Tibial nerve (tissue), 4 donors: ENCODE data around the gene USP7.

Experiments used
- EP300 ChIP-seq, 2 donors: sonication (generic); formaldehyde crosslinking; IDR thresholded peaks; one replicate each; pipeline ENCODE4 v1.6.1; 2017; ENCODE audit warnings: antibody characterized with exemption in 2 of 2, mild to moderate bottlenecking in 1 of 2
- POLR2A ChIP-seq, 2 donors: fragments of 450-650 bp; IDR thresholded peaks; one replicate each; pipeline ENCODE4 v1.6.1; 2017; ENCODE audit warnings: antibody characterized with exemption in 2 of 2, mild to moderate bottlenecking in 2 of 2, moderate library complexity in 2 of 2
- TF ChIP-seq, protein P1 (sequence below), 5 experiments: fragments of 200-600 bp in 3 of 5; fragments of 450-650 bp in 2 of 5; sonication (generic) in 3 of 5; IDR thresholded peaks; one replicate each; pipeline ENCODE4 v1.5.1; 2016 to 2019; ENCODE audit warnings: antibody characterized with exemption in 5 of 5, mild to moderate bottlenecking in 3 of 5, moderate library complexity in 2 of 5

DNA sequence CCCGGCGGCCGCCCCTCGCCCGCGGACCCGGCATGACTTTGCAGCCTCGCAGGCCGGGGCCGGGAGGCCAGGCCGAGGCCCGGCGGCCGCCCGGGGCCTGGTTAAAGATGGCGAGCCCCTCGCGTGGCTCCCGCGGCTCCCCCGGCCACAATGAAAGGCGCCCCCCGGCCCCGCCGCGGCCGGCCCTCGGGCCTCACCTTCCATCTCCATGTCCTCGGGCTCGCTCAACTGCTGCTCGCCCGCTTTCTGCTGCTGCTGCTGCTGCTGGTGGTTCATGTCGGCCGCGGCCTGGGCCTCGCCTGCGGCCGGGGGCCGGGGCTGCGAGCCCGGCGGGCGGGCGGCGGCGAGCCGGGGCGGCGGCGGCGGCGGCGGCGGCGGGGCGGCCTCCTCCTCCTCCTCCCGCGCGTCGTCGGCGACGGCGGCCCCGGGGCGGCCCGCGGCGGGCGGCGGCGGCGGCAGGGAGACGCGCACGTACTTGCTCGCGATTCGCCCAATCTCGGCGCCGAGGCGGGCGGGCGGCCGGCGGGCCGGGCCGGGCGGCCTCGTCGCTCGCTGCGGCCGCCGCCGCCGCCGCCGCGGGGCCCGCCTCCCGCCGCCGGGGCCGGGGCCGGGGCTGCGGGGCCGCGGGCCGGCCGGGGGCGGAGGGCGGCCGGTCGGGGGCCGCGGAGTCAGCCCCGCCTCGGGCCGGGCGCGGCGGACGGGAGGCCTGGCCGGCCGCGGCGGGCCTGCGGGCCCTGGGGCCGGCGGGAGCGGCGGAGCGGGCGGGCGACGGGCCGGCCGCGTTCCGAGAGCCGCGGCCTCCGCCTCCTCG, 491 bp downstream of the USP7 start:
- TF ChIP-seq, protein P1, sequence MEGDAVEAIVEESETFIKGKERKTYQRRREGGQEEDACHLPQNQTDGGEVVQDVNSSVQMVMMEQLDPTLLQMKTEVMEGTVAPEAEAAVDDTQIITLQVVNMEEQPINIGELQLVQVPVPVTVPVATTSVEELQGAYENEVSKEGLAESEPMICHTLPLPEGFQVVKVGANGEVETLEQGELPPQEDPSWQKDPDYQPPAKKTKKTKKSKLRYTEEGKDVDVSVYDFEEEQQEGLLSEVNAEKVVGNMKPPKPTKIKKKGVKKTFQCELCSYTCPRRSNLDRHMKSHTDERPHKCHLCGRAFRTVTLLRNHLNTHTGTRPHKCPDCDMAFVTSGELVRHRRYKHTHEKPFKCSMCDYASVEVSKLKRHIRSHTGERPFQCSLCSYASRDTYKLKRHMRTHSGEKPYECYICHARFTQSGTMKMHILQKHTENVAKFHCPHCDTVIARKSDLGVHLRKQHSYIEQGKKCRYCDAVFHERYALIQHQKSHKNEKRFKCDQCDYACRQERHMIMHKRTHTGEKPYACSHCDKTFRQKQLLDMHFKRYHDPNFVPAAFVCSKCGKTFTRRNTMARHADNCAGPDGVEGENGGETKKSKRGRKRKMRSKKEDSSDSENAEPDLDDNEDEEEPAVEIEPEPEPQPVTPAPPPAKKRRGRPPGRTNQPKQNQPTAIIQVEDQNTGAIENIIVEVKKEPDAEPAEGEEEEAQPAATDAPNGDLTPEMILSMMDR (IDR thresholded peaks at IDR 0.05), result no peak
- TF ChIP-seq EP300 (IDR thresholded peaks at IDR 0.05), result no peak
- no peak for TF ChIP-seq POLR2A (IDR thresholded peaks at IDR 0.05)
